Kidney epithelial cell (primary cell): ENCODE data around the gene POTEG. TPM values are rescaled to one million over a fixed set of nuclear protein-coding genes. Genes with fewer than 3 reads are reported as not detected.
"Not testable (repeated sequence)": the region's sequence is repeated elsewhere in the genome, so short reads cannot be mapped to it uniquely, and the experiment has no call there.

Experiments used
- DNase-seq: peaks from one replicate; pipeline ENCODE4 v3.0.0-alpha.2; 2010; ENCODE audit warnings: low read depth
- H3K27me3 ChIP-seq: 2 replicates; pipeline ENCODE4 v1.6.0; 2011; ENCODE audit warnings: low read length; ENCODE audit not compliant: control insufficient read depth, insufficient read depth
- H3K36me3 ChIP-seq: 2 replicates; pipeline ENCODE4 v1.5.1; 2011; ENCODE audit warnings: low read length; ENCODE audit not compliant: control insufficient read depth, insufficient read depth
- H3K4me3 ChIP-seq: 2 replicates; pipeline ENCODE4 v1.5.1; 2011; ENCODE audit warnings: low read depth, mild to moderate bottlenecking, control low read depth, low read length
- total RNA-seq: library from RNA; depleted of rRNA; stranded (reverse); fragments of >200 nt; gene quantifications from 2 replicates; pipeline ENCODE4 v1.2.3, GENCODE V29; 2015

Gene POTEG
- not detected in 2 replicates for total RNA-seq

GRCh38 chr14:19434241-19434640, at the start of gene POTEG:
Gene POTEG, minus strand, starts transcription at chr14:19434341. Its CDS starts 52 bp downstream, at chr14:19434289.
- H3K4me3 ChIP-seq, DNase-seq, H3K27me3 ChIP-seq, H3K36me3 ChIP-seq: not testable (repeated sequence)

- not testable (repeated sequence) for H3K36me3 ChIP-seq, DNase-seq, H3K27me3 ChIP-seq, H3K4me3 ChIP-seq
Observed at GRCh38 chr14:19482093-19482492, 48.0 kb upstream of the POTEG start.

GRCh38 chr14:19481421-19481820, 47.3 kb upstream of the POTEG start:
- H3K27me3 ChIP-seq = not testable (repeated sequence)

GRCh38 chr14:19480491-19480890, 46.4 kb upstream of the POTEG start:
- H3K36me3 ChIP-seq, H3K27me3 ChIP-seq, DNase-seq, H3K4me3 ChIP-seq: not testable (repeated sequence)

More at GRCh38 chr14:19481421-19481820, 47.3 kb upstream of the POTEG start:
- not testable (repeated sequence) for H3K36me3 ChIP-seq, DNase-seq, H3K4me3 ChIP-seq

GRCh38 chr14:19445761-19446160, 11.6 kb upstream of the POTEG start:
- H3K27me3 ChIP-seq, H3K4me3 ChIP-seq, DNase-seq, H3K36me3 ChIP-seq: not testable (repeated sequence)

GRCh38 chr14:19439826-19440225, 5.7 kb upstream of the POTEG start:
- H3K27me3 ChIP-seq, H3K36me3 ChIP-seq, DNase-seq, H3K4me3 ChIP-seq: not testable (repeated sequence)

- H3K4me3 ChIP-seq, DNase-seq, H3K36me3 ChIP-seq, H3K27me3 ChIP-seq: not testable (repeated sequence)
Observed at GRCh38 chr14:19439219-19439618, 5.1 kb upstream of the POTEG start.

- H3K4me3 ChIP-seq, H3K36me3 ChIP-seq, H3K27me3 ChIP-seq, DNase-seq: not testable (repeated sequence)
Observed at GRCh38 chr14:19437126-19437443, 2.9 kb upstream of the POTEG start.

GRCh38 chr14:19436311-19437125, 2.4 kb upstream of the POTEG start:
- not testable (repeated sequence) for DNase-seq, H3K4me3 ChIP-seq, H3K27me3 ChIP-seq, H3K36me3 ChIP-seq

- DNase-seq, H3K4me3 ChIP-seq, H3K36me3 ChIP-seq, H3K27me3 ChIP-seq: not testable (repeated sequence)
Observed at GRCh38 chr14:19435852-19436251, 1.7 kb upstream of the POTEG start.

GRCh38 chr14:19434891-19435290, 750 bp upstream of the POTEG start:
- not testable (repeated sequence) for H3K27me3 ChIP-seq, DNase-seq, H3K36me3 ChIP-seq, H3K4me3 ChIP-seq

GRCh38 chr14:19433765-19434164, 376 bp downstream of the POTEG start:
- H3K4me3 ChIP-seq, H3K36me3 ChIP-seq, DNase-seq, H3K27me3 ChIP-seq: not testable (repeated sequence)

GRCh38 chr14:19408519-19408918, 25.6 kb downstream of the POTEG start:
- not testable (repeated sequence) for H3K36me3 ChIP-seq, H3K27me3 ChIP-seq, H3K4me3 ChIP-seq, DNase-seq

- H3K4me3 ChIP-seq, H3K36me3 ChIP-seq, H3K27me3 ChIP-seq, DNase-seq: not testable (repeated sequence)
Observed at GRCh38 chr14:19402097-19402496, 32.0 kb downstream of the POTEG start.

GRCh38 chr14:19394727-19395126, 39.4 kb downstream of the POTEG start:
- H3K27me3 ChIP-seq, H3K4me3 ChIP-seq, H3K36me3 ChIP-seq, DNase-seq: not testable (repeated sequence)

- H3K36me3 ChIP-seq, H3K4me3 ChIP-seq, H3K27me3 ChIP-seq, DNase-seq: not testable (repeated sequence)
Observed at GRCh38 chr14:19390230-19390629, 43.9 kb downstream of the POTEG start.
